Measurements from ENCODE around the gene PANK4. TPM values are rescaled to one million over a fixed set of nuclear protein-coding genes. Genes with fewer than 3 reads are reported as not detected.

PANK4 gene
- total and polyA plus RNA-seq, 2 of the 8 experiments (the other 6 are each of a cell fraction or from before 2014, with no cell fraction given), result 20.1 to 29.7 TPM

GRCh38 chr1:2535981-2536380 is 9.6 kb upstream of the PANK4 start (continued):
- TF ChIP-seq POLR2AphosphoS5 (IDR thresholded peaks at IDR 0.05; ENCODE audit: low read depth, low read length), result no peak
- no peak for TF ChIP-seq POU5F1 (IDR thresholded peaks at IDR 0.05; ENCODE audit: low read depth, low read length)
- TF ChIP-seq CEBPB (IDR thresholded peaks at IDR 0.05; ENCODE audit: low read depth, low read length), result no peak

All from H1 (cell line).